Sigmoid colon (tissue), 7 donors: ENCODE data around the gene MAPK12. TPM values are rescaled to one million over a fixed set of nuclear protein-coding genes. Genes with fewer than 3 reads are reported as not detected.

ENCODE experiments used
- DNase-seq: peaks from one replicate; pipeline ENCODE4 v3.0.0-alpha.2; 2019
- H3K27ac ChIP-seq, 4 donors: fragments of 200-600 bp; sonication (generic); one replicate each; pipeline ENCODE4 v1.5.1; 2016 to 2019; ENCODE audit warnings: mild to moderate bottlenecking in 1 of 4
- H3K27me3 ChIP-seq, 3 donors: fragments of 200-600 bp; sonication (generic); one replicate each; pipeline ENCODE4 v1.5.1; 2019; ENCODE audit warnings: mild to moderate bottlenecking in 1 of 3
- H3K36me3 ChIP-seq, 4 donors: fragments of 200-600 bp; sonication (generic); one replicate each; pipeline ENCODE4 v1.5.1; 2016 to 2019
- H3K4me1 ChIP-seq, 4 donors: fragments of 200-600 bp; sonication (generic); one replicate each; pipeline ENCODE4 v1.5.1; 2017 to 2019
- H3K4me3 ChIP-seq, 4 donors: fragments of 200-600 bp; sonication (generic); one replicate each; pipeline ENCODE4 v1.5.1; 2017 to 2019; ENCODE audit warnings: mild to moderate bottlenecking in 2 of 4, moderate library complexity in 1 of 4
- H3K9me3 ChIP-seq, 4 donors: fragments of 200-600 bp in 3 of 4; sonication (generic) in 3 of 4; one replicate each; pipeline versions ENCODE4 v1.5.1 to v1.6.1; 2013 to 2019
- CTCF ChIP-seq, 4 experiments: fragments of 450-650 bp in 3 of 4; fragments of 200-600 bp in 1 of 4; IDR thresholded peaks; one replicate each; pipeline ENCODE4 v1.5.1; 2016 to 2019; ENCODE audit warnings: antibody characterized with exemption in 4 of 4, mild to moderate bottlenecking in 3 of 4, moderate library complexity in 2 of 4
- EP300 ChIP-seq, 4 donors: sonication (generic); formaldehyde crosslinking; IDR thresholded peaks; one replicate each; pipeline ENCODE4 v1.6.1; 2017; ENCODE audit warnings: antibody characterized with exemption in 4 of 4
- POLR2A ChIP-seq, 2 donors: fragments of 450-650 bp; IDR thresholded peaks; one replicate each; pipeline ENCODE4 v1.6.1; 2016; ENCODE audit warnings: antibody characterized with exemption in 2 of 2, mild to moderate bottlenecking in 2 of 2, moderate library complexity in 2 of 2
- POLR2AphosphoS5 ChIP-seq, 4 donors: sonication (generic); formaldehyde crosslinking; IDR thresholded peaks; one replicate each; pipeline ENCODE4 v1.6.1; 2017; ENCODE audit warnings: antibody characterized with exemption in 4 of 4
- WGBS, 2 donors: extraction: QIAGEN DNeasy Blood & Tissue Kit; methylation state at CpG; one replicate each; pipeline ENCODE4 v1.1.7; 2013; 5-methylcytosine and 5-hydroxymethylcytosine counted together
- intact Hi-C: fragments of 100-400 bp; cut with DNase I; formaldehyde crosslinking; loops from one replicate; pipeline ENCODE4 v1.15.1; 2023
- polyA plus RNA-seq, 3 donors: library from polyadenylated mRNA; stranded (reverse); fragments of 200-250 nt; gene quantifications; one replicate each; pipeline ENCODE4 v1.2.3, GENCODE V29; 2013
- total RNA-seq, 4 donors: library from RNA; depleted of rRNA; stranded (reverse); fragments of >200 nt; gene quantifications; one replicate each; pipeline ENCODE4 v1.1.0, GENCODE V29; 2016
- donor health status: healthy with polysubstance abuse.
- donor health status: Bipolar disorder and iron deficiency.
- donor health status: healthy.

The MAPK12 gene
- total and polyA plus RNA-seq, 7 donors = 0.60 to 10.0 (median 3.9) TPM

- H3K4me3 ChIP-seq = no peak overlapping the region
- no peaks in the 10 kb centered on the region for H3K27me3 ChIP-seq
- peak; percentile 65 for DNase-seq
- no peak overlapping the region for H3K27ac ChIP-seq
- peaks cover 0 to 14% (median 8%) of the 10 kb centered on the region in 4 donors for H3K4me1 ChIP-seq
- intact Hi-C loops = no loop called here
- 95 to 96% methylated on average over 57 of the region's 57 CpGs for WGBS, 2 donors
- TF ChIP-seq POLR2A (IDR thresholded peaks at IDR 0.05) = no peak
- no peak for TF ChIP-seq POLR2AphosphoS5 (IDR thresholded peaks at IDR 0.05)
- no peak for TF ChIP-seq CTCF (IDR thresholded peaks at IDR 0.05)
- no peak for TF ChIP-seq EP300 (IDR thresholded peaks at IDR 0.05)
- H3K36me3 ChIP-seq = peaks cover 57 to 92% (median 68%) of the 10 kb centered on the region in 4 donors
- no peaks in the 10 kb centered on the region for H3K9me3 ChIP-seq
Measured at GRCh38 chr22:50216684-50217520, 44.6 kb downstream of the MAPK12 start.

GRCh38 chr22:50216055-50216683 is 45.3 kb downstream of the MAPK12 start:
- intact Hi-C loops = no loop called here
- Histone ChIP-seq H3K9me3 (no peaks in the 10 kb centered on the region), H3K4me1 (peaks cover 0 to 14% (median 8%) of the 10 kb centered on the region in 4 donors), H3K27me3 (no peaks in the 10 kb centered on the region), H3K36me3 (peaks cover 50 to 92% (median 62%) of the 10 kb centered on the region in 4 donors), H3K27ac (no peak overlapping the region), H3K4me3 (no peak overlapping the region)
- peak; percentile 62 for DNase-seq
- WGBS, 2 donors = 84 to 92% methylated on average over 15 of the region's 15 CpGs
- TF ChIP-seq POLR2A (IDR thresholded peaks at IDR 0.05) (no peak), EP300 (IDR thresholded peaks at IDR 0.05) (no peak), POLR2AphosphoS5 (IDR thresholded peaks at IDR 0.05) (no peak)

- peaks cover 43 to 92% (median 60%) of the 10 kb centered on the region in 4 donors for H3K36me3 ChIP-seq
- H3K9me3 ChIP-seq = no peaks in the 10 kb centered on the region
- H3K4me3 ChIP-seq = no peak overlapping the region
- H3K27ac ChIP-seq = no peak overlapping the region
- peaks cover 0 to 14% (median 8%) of the 10 kb centered on the region in 4 donors for H3K4me1 ChIP-seq
- no peak for TF ChIP-seq CTCF (IDR thresholded peaks at IDR 0.05)
- TF ChIP-seq POLR2A (IDR thresholded peaks at IDR 0.05) = no peak
- no peak for TF ChIP-seq POLR2AphosphoS5 (IDR thresholded peaks at IDR 0.05)
- TF ChIP-seq EP300 (IDR thresholded peaks at IDR 0.05) = no peak
- H3K27me3 ChIP-seq = no peaks in the 10 kb centered on the region
- DNase-seq = peak; percentile 57
- 68 to 85% methylated on average over 17 of the region's 17 CpGs for WGBS, 2 donors
- intact Hi-C loops = no loop called here
Measured at GRCh38 chr22:50215297-50216054, 46.0 kb downstream of the MAPK12 start.

- peaks cover 37 to 95% (median 61%) of the 10 kb centered on the region in 4 donors for H3K36me3 ChIP-seq
- peaks cover 0 to 12% (median 5%) of the 10 kb centered on the region in 4 donors for H3K4me1 ChIP-seq
- no peaks in the 10 kb centered on the region for H3K27me3 ChIP-seq
- 96 to 97% methylated on average over 9 of the region's 9 CpGs for WGBS, 2 donors
- no peaks in the 10 kb centered on the region for H3K9me3 ChIP-seq
- H3K27ac ChIP-seq = no peak overlapping the region
- no peak overlapping the region for H3K4me3 ChIP-seq
- TF ChIP-seq CTCF (IDR thresholded peaks at IDR 0.05) (no peak), POLR2AphosphoS5 (IDR thresholded peaks at IDR 0.05) (no peak), EP300 (IDR thresholded peaks at IDR 0.05) (no peak)
- intact Hi-C loops = no loop called here
- DNase-seq = no peak
Measured at GRCh38 chr22:50213263-50213662, 48.2 kb downstream of the MAPK12 start.
